ENCODE data around the gene SLC1A7.

- TF ChIP-seq HDGF (IDR thresholded peaks at IDR 0.05; ENCODE audit: borderline replicate concordance), result no peak
- no peak for TF ChIP-seq CTBP1 (IDR thresholded peaks at IDR 0.05; ENCODE audit: borderline replicate concordance)
- no peak for TF ChIP-seq PKNOX1 (IDR thresholded peaks at IDR 0.05)
- TF ChIP-seq NFRKB (IDR thresholded peaks at IDR 0.05), result no peak
- TF ChIP-seq ELF4 (IDR thresholded peaks at IDR 0.05), result no peak
Observed at GRCh38 chr1:53133261-53134041, 9.0 kb downstream of the SLC1A7 start.

Data from HEK293T (cell line).